Endodermal cell (in vitro differentiated cells): ENCODE results near the gene RAPGEF4. TPM values are rescaled to one million over a fixed set of nuclear protein-coding genes. Genes with fewer than 3 reads are reported as not detected.

Experiments
- DNase-seq: peaks from one replicate; pipeline ENCODE4 v3.0.0-alpha.2; 2017
- H3K27ac ChIP-seq: 2 replicates; pipeline ENCODE4 v1.5.1; 2013; ENCODE audit warnings: mild to moderate bottlenecking, low read depth, low read length, moderate library complexity
- H3K27me3 ChIP-seq: 2 replicates; pipeline ENCODE4 v1.6.1; 2013; ENCODE audit warnings: mild to moderate bottlenecking, low read length, moderate library complexity; ENCODE audit not compliant: insufficient read depth, control insufficient read depth, poor library complexity, severe bottlenecking
- H3K36me3 ChIP-seq: 2 replicates; pipeline ENCODE4 v1.7.0; 2013; ENCODE audit warnings: mild to moderate bottlenecking, low read length, moderate library complexity; ENCODE audit not compliant: control insufficient read depth, insufficient read depth
- H3K4me1 ChIP-seq: one replicate; pipeline ENCODE4 v1.7.0; 2013; ENCODE audit warnings: low read length; ENCODE audit not compliant: control insufficient read depth, insufficient read depth
- H3K4me3 ChIP-seq: 2 replicates; pipeline ENCODE4 v1.5.1; 2013; ENCODE audit warnings: mild to moderate bottlenecking, low read length, moderate library complexity
- H3K9ac ChIP-seq: 2 replicates; pipeline ENCODE4 v1.6.1; 2013; ENCODE audit warnings: mild to moderate bottlenecking, low read length, moderate library complexity; ENCODE audit not compliant: poor library complexity, severe bottlenecking; ENCODE audit errors: extremely low read depth
- H3K9me3 ChIP-seq: 2 replicates; pipeline ENCODE4 v1.6.1; 2013; ENCODE audit warnings: mild to moderate bottlenecking, low read length, moderate library complexity; ENCODE audit not compliant: control insufficient read depth
- H3K27ac Mint-ChIP-seq: 2 replicates; pipeline ENCODE4 v1.8.0; 2020; ENCODE audit warnings: mixed read lengths
- H3K27me3 Mint-ChIP-seq: 2 replicates; pipeline ENCODE4 v1.8.0; 2021; ENCODE audit warnings: mild to moderate bottlenecking, mixed read lengths; ENCODE audit not compliant: insufficient read depth
- H3K36me3 Mint-ChIP-seq: 2 replicates; pipeline ENCODE4 v1.8.0; 2020; ENCODE audit warnings: low read depth, mixed read lengths
- H3K4me1 Mint-ChIP-seq: 2 replicates; pipeline ENCODE4 v1.8.0; 2020; ENCODE audit warnings: mixed read lengths
- H3K4me3 Mint-ChIP-seq: 2 replicates; pipeline ENCODE4 v1.8.0; 2020; ENCODE audit warnings: mild to moderate bottlenecking, moderate library complexity, mixed read lengths
- H3K9me3 Mint-ChIP-seq: 2 replicates; pipeline ENCODE4 v1.8.0; 2020; ENCODE audit warnings: mild to moderate bottlenecking, mixed read lengths
- WGBS, 2 experiments: methylation state at CpG; one replicate each; pipeline versions ENCODE4 v1.1.5 to v1.1.7; 2013; ENCODE audit warnings: missing lambda C conversion rate in 2 of 2, mixed read lengths in 1 of 2; ENCODE audit not compliant: insufficient coverage in 1 of 2, insufficient read length in 1 of 2; 5-methylcytosine and 5-hydroxymethylcytosine counted together
- total RNA-seq, 2 donors: library from RNA; stranded (reverse); fragmentation: NEBNext Ultra II Directional in 1 of 2; extraction: Animal tissue kit (Norgen Biotek cat#: 25700) in 1 of 2; gene quantifications; 2 replicates in 1 of 2; 3 replicates in 1 of 2; pipeline ENCODE4 v1.2.1, GENCODE V29; 2021
- TF ChIP-seq, protein P1 (sequence below): fragments of 200-600 bp; sonication (generic); conservative IDR thresholded peaks from 2 replicates; pipeline ENCODE4 v1.5.0; 2021; ENCODE audit warnings: antibody characterized with exemption, mild to moderate bottlenecking

RAPGEF4 gene
- total RNA-seq, 2 donors from 2014 or later, result 0.77 to 0.88 TPM

DNA sequence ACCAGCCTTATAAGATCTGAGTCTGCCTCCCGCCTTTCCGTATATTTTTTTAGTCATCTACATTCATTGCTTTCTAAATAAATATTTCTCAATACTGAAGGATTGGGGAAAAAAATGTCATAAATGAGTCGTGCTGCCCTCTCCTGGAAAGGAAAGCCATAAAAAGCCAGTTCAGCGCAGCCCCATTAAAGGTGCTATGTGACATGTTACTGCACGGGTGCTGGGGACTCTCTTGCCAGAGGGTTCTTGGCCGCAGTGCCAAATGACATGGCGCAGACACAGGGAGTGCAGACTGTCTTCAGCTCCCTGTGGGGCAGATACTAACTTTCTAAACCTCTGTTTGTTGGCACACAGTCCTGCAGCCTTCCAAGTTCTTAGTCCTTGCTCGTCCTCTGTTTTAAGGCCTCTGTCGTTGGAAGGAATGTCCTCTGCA lies 286.3 kb downstream of the RAPGEF4 start:
- Mint-ChIP-seq H3K27ac (no peak overlapping the region), H3K36me3 (no peaks in the 10 kb centered on the region), H3K4me3 (no peak overlapping the region), H3K9me3 (peaks cover 4% of the 10 kb centered on the region), H3K4me1 (no peaks in the 10 kb centered on the region), H3K27me3 (peaks cover 1% of the 10 kb centered on the region)
- H3K4me1 ChIP-seq, result no peaks in the 10 kb centered on the region
- no peaks in the 10 kb centered on the region for H3K36me3 ChIP-seq
- TF ChIP-seq, protein P1, sequence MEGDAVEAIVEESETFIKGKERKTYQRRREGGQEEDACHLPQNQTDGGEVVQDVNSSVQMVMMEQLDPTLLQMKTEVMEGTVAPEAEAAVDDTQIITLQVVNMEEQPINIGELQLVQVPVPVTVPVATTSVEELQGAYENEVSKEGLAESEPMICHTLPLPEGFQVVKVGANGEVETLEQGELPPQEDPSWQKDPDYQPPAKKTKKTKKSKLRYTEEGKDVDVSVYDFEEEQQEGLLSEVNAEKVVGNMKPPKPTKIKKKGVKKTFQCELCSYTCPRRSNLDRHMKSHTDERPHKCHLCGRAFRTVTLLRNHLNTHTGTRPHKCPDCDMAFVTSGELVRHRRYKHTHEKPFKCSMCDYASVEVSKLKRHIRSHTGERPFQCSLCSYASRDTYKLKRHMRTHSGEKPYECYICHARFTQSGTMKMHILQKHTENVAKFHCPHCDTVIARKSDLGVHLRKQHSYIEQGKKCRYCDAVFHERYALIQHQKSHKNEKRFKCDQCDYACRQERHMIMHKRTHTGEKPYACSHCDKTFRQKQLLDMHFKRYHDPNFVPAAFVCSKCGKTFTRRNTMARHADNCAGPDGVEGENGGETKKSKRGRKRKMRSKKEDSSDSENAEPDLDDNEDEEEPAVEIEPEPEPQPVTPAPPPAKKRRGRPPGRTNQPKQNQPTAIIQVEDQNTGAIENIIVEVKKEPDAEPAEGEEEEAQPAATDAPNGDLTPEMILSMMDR, result peak; percentile 63
- 76 to 78% methylated on average over 7 to 9 of the region's 9 CpGs for WGBS, 2 experiments
- H3K27me3 ChIP-seq, result no peaks in the 10 kb centered on the region
- DNase-seq, result peak; percentile 57
- no peak overlapping the region for H3K4me3 ChIP-seq
- no peak overlapping the region for H3K9ac ChIP-seq
- H3K9me3 ChIP-seq, result no peaks in the 10 kb centered on the region
- no peak overlapping the region for H3K27ac ChIP-seq

DNA sequence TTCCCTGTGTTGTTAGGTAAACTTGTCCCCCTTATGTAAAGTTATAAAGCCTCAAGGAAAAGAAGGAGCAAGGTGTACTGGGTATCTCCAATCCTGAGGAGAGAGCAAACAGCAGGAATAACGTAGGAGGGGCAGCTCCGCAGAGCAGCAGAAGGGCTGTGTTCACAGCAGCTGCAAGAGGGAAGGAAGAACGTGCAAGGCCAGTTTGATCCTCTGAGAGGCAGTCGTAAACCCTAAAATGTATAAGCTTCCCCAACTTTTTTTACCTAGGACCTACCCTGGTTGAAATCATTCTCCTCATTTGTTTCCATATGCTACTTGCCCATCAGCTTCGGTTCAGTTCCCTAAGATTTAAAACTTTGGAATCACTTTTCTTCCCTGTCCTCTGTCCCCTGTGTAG lies 288.1 kb downstream of the RAPGEF4 start:
- Histone ChIP-seq H3K27me3 (no peaks in the 10 kb centered on the region), H3K4me1 (no peaks in the 10 kb centered on the region), H3K9ac (no peak overlapping the region), H3K9me3 (no peaks in the 10 kb centered on the region), H3K4me3 (no peak overlapping the region), H3K36me3 (no peaks in the 10 kb centered on the region), H3K27ac (no peak overlapping the region)
- peaks cover 1% of the 10 kb centered on the region for H3K27me3 Mint-ChIP-seq
- H3K27ac Mint-ChIP-seq, result no peak overlapping the region
- DNase-seq, result no peak
- H3K36me3 Mint-ChIP-seq, result no peaks in the 10 kb centered on the region
- peaks cover 9% of the 10 kb centered on the region for H3K4me1 Mint-ChIP-seq
- H3K9me3 Mint-ChIP-seq, result peaks cover 4% of the 10 kb centered on the region
- TF ChIP-seq, protein P1, result no peak
- H3K4me3 Mint-ChIP-seq, result no peak overlapping the region
- 75 to 80% methylated on average over 5 of the region's 5 CpGs for WGBS, 2 experiments

DNA sequence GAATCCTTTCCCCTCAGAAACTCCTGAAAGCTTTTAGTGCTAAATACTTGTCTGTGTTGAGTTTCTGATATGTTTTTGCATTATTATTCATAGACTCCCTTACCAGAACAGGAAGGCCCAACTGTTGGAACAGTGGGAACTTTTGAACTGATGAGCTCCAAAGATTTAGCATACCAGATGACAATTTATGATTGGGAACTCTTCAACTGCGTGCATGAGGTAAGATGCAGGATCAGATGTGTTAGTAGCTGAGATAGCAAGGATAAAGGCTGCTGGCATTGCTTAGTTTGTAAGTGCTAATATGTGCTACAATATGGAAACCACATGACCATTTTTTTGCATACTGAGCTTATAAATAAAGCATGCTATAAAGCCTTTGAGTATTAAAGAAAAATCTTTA lies 290.8 kb downstream of the RAPGEF4 start:
- peaks cover 4% of the 10 kb centered on the region for H3K9me3 Mint-ChIP-seq
- H3K4me1 ChIP-seq, result no peaks in the 10 kb centered on the region
- H3K9ac ChIP-seq, result no peak overlapping the region
- no peak overlapping the region for H3K4me3 Mint-ChIP-seq
- peaks cover 13% of the 10 kb centered on the region for H3K4me1 Mint-ChIP-seq
- H3K9me3 ChIP-seq, result no peaks in the 10 kb centered on the region
- H3K27ac ChIP-seq, result no peak overlapping the region
- no peaks in the 10 kb centered on the region for H3K27me3 ChIP-seq
- H3K4me3 ChIP-seq, result no peak overlapping the region
- H3K27ac Mint-ChIP-seq, result no peak overlapping the region
- TF ChIP-seq, protein P1, result no peak
- H3K36me3 ChIP-seq, result no peaks in the 10 kb centered on the region
- no peaks in the 10 kb centered on the region for H3K36me3 Mint-ChIP-seq
- peaks cover 1% of the 10 kb centered on the region for H3K27me3 Mint-ChIP-seq
- 97 to 100% methylated on average over 1 of the region's 1 CpG for WGBS, 2 experiments
- no peak for DNase-seq
